Esophagus muscularis mucosa (tissue), 4 donors: ENCODE data around the gene SNAP29. TPM values are rescaled to one million over a fixed set of nuclear protein-coding genes. Genes with fewer than 3 reads are reported as not detected.
A peak's percentile ranks its signal among the peaks of the same experiment; 100 is the strongest.

ENCODE experiments used
- DNase-seq: peaks from one replicate; pipeline ENCODE4 v3.0.0-alpha.2; 2017; ENCODE audit errors: extremely low spot score
- H3K27ac ChIP-seq, 4 donors: fragments of 200-600 bp; sonication (generic); replicated peaks in 1 of 4; 1 replicate in 3 of 4; 2 replicates in 1 of 4; pipeline ENCODE4 v1.5.1; 2016 to 2019; ENCODE audit warnings: mild to moderate bottlenecking in 1 of 4
- H3K27me3 ChIP-seq, 4 donors: fragments of 200-600 bp; sonication (generic); one replicate each; pipeline versions ENCODE4 v1.5.1 to v1.6.0; 2016 to 2019
- H3K36me3 ChIP-seq, 4 donors: fragments of 200-600 bp; sonication (generic); one replicate each; pipeline ENCODE4 v1.5.1; 2016 to 2019
- H3K4me1 ChIP-seq, 4 donors: fragments of 200-600 bp; sonication (generic); one replicate each; pipeline ENCODE4 v1.5.1; 2016 to 2019
- H3K4me3 ChIP-seq, 4 donors: fragments of 200-600 bp; sonication (generic); 1 replicate in 2 of 4; 2 replicates in 2 of 4; pipeline ENCODE4 v1.5.1; 2016 to 2019; ENCODE audit warnings: mild to moderate bottlenecking in 4 of 4, moderate library complexity in 1 of 4
- H3K9me3 ChIP-seq, 4 donors: fragments of 200-600 bp; sonication (generic); 1 replicate in 3 of 4; 2 replicates in 1 of 4; pipeline ENCODE4 v1.5.1; 2016 to 2019
- CTCF ChIP-seq, 3 experiments: fragments of 200-600 bp in 2 of 3; fragments of 450-650 bp in 1 of 3; sonication (generic) in 2 of 3; IDR thresholded peaks; one replicate each; pipeline ENCODE4 v1.5.1; 2017 to 2019; ENCODE audit warnings: antibody characterized with exemption in 3 of 3, mild to moderate bottlenecking in 2 of 3, moderate library complexity in 1 of 3
- EP300 ChIP-seq: sonication (generic); formaldehyde crosslinking; IDR thresholded peaks from one replicate; pipeline ENCODE4 v1.6.1; 2017; ENCODE audit warnings: antibody characterized with exemption
- POLR2A ChIP-seq: fragments of 450-650 bp; IDR thresholded peaks from one replicate; pipeline ENCODE4 v1.6.1; 2017; ENCODE audit warnings: antibody characterized with exemption, moderate library complexity, mild to moderate bottlenecking, low read depth
- POLR2AphosphoS5 ChIP-seq, 2 donors: sonication (generic); formaldehyde crosslinking; IDR thresholded peaks; one replicate each; pipeline ENCODE4 v1.6.1; 2017; ENCODE audit warnings: antibody characterized with exemption in 2 of 2
- WGBS: methylation state at CpG from one replicate; pipeline ENCODE4 v1.1.5; 2018; 5-methylcytosine and 5-hydroxymethylcytosine counted together
- intact Hi-C: fragments of 100-400 bp; cut with DNase I; formaldehyde crosslinking; loops from one replicate; pipeline ENCODE4 v1.15.1; 2023
- total RNA-seq, 4 donors: library from RNA; depleted of rRNA; stranded (reverse); fragments of >200 nt; gene quantifications; one replicate each; pipeline versions ENCODE4 v1.1.0 to v1.2.1, GENCODE V29; 2016

The SNAP29 gene
- total RNA-seq, 4 donors from 2014 or later, result 21.2 to 33.6 (median 26.4) TPM

GRCh38 chr22:20909543-20910303 is 50.9 kb downstream of the SNAP29 start:
- Histone ChIP-seq H3K4me1 (no peaks in the 10 kb centered on the region), H3K4me3 (no peak overlapping the region), H3K9me3 (no peaks in the 10 kb centered on the region), H3K36me3 (no peaks in the 10 kb centered on the region), H3K27ac (no peak overlapping the region), H3K27me3 (no peaks in the 10 kb centered on the region)
- intact Hi-C loops, result no loop called here
- no peak for TF ChIP-seq EP300
- TF ChIP-seq POLR2A, result no peak
- TF ChIP-seq POLR2AphosphoS5 (IDR thresholded peaks at IDR 0.05), result no peak
- no peak for TF ChIP-seq CTCF (IDR thresholded peaks at IDR 0.05)
- WGBS, result 87% methylated on average over 6 of the region's 6 CpGs
- no peak for DNase-seq

GRCh38 chr22:20912494-20912893 is 53.7 kb downstream of the SNAP29 start:
- no peak for DNase-seq
- Histone ChIP-seq H3K9me3 (no peaks in the 10 kb centered on the region), H3K27me3 (no peaks in the 10 kb centered on the region), H3K36me3 (no peaks in the 10 kb centered on the region), H3K27ac (no peak overlapping the region), H3K4me3 (no peak overlapping the region), H3K4me1 (peaks cover 0 to 8% (median 8%) of the 10 kb centered on the region in 4 donors)
- no peak for TF ChIP-seq POLR2AphosphoS5 (IDR thresholded peaks at IDR 0.05)
- intact Hi-C loops, result no loop called here
- 93% methylated on average over 6 of the region's 6 CpGs for WGBS

GRCh38 chr22:20916916-20917810 is 58.4 kb downstream of the SNAP29 start, which contains the start of gene CRKL:
CRKL (plus strand) TSS chr22:20917407; CDS start chr22:20917935, 528 bp downstream.
- H3K36me3 ChIP-seq, result no peaks in the 10 kb centered on the region
- WGBS, result under 1% methylated on average over 24 of the region's 92 CpGs
- intact Hi-C loops, result loop anchor here (5.0 kb wide), 1 partner anchor 85 kb away; the partner anchor contains the start of gene THAP7
- TF ChIP-seq POLR2A, result peak; percentile 93
- TF ChIP-seq EP300, result no peak
- peak; percentile 97 to 98 for TF ChIP-seq POLR2AphosphoS5 (IDR thresholded peaks at IDR 0.05)
- peak; percentile 91 to 98 (median 93) for TF ChIP-seq CTCF (IDR thresholded peaks at IDR 0.05)
- DNase-seq, result peak; percentile 99
- H3K27me3 ChIP-seq, result no peaks in the 10 kb centered on the region
- H3K9me3 ChIP-seq, result no peaks in the 10 kb centered on the region
- H3K4me3 ChIP-seq, result peak within 1 kb of the TSS; percentile 69 to 100 (median 82)
- peaks cover 25 to 41% (median 38%) of the 10 kb centered on the region in 4 donors for H3K4me1 ChIP-seq
- H3K27ac ChIP-seq, result peak within 1 kb of the TSS; percentile 93 to 97 (median 96)

- no peak for DNase-seq
- WGBS, result 1% methylated on average over 13 of the region's 19 CpGs
- peaks cover 30 to 55% (median 52%) of the 10 kb centered on the region in 4 donors for H3K4me1 ChIP-seq
- H3K9me3 ChIP-seq, result no peaks in the 10 kb centered on the region
- peak overlapping the region; percentile 69 to 100 (median 82) for H3K4me3 ChIP-seq
- H3K36me3 ChIP-seq, result no peaks in the 10 kb centered on the region
- H3K27ac ChIP-seq, result peak overlapping the region; percentile 93 to 97 (median 96)
- intact Hi-C loops, result loop anchor here (5.0 kb wide), 1 partner anchor 84 kb away; the partner anchor contains the start of gene THAP7
- TF ChIP-seq POLR2AphosphoS5 (IDR thresholded peaks at IDR 0.05), result no peak
- TF ChIP-seq POLR2A, result no peak
- TF ChIP-seq EP300, result no peak
- no peak for TF ChIP-seq CTCF (IDR thresholded peaks at IDR 0.05)
- no peaks in the 10 kb centered on the region for H3K27me3 ChIP-seq
Measured at GRCh38 chr22:20918663-20919218, 59.9 kb downstream of the SNAP29 start.
